ENCODE data around the gene CNGA2. TPM values are rescaled to one million over a fixed set of nuclear protein-coding genes. Genes with fewer than 3 reads are reported as not detected.

Gene CNGA2
- total and polyA plus RNA-seq, 2 experiments from 2014 or later, result not detected

DNA sequence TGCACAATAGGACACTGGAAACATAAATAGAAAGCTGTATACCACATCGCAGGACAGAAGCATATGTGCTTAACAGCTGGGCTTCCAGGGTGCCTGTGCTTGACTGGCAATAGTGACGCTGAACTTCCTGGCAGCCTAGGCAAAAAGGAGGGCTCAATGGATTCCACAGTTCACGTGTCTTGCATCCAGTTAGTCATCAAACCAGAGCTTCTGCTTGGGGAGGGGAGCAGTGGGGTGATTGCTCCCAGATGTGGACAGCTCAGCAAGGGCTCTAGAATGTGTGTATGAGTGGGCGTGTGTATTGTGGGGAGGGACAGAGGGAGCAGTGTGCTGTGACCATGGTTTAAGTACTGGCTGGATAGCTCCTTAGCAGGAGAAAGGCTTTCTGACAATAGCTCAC, 37.0 kb upstream of the CNGA2 start:
- Histone ChIP-seq H2AFZ (no peak overlapping the region), H3K4me3 (no peak overlapping the region), H3K9me2 (replicated peaks; ENCODE audit: insufficient read depth) (no peaks in the 10 kb centered on the region), H3K27me3 (no peaks in the 10 kb centered on the region), H3K27ac (no peak overlapping the region), H3K9me3 (ENCODE audit: low read depth) (no peaks in the 10 kb centered on the region), H4K20me1 (ENCODE audit: insufficient read depth, poor library complexity, severe bottlenecking) (no peaks in the 10 kb centered on the region), H3K79me2 (no peaks in the 10 kb centered on the region), H3K36me3 (replicated peaks; ENCODE audit: insufficient read depth, low read depth) (no peaks in the 10 kb centered on the region), H3K4me1 (ENCODE audit: insufficient read depth) (no peaks in the 10 kb centered on the region), H3K4me2 (no peak overlapping the region)
- peak; percentile 36 for DNase-seq (ENCODE audit: low spot score)
- WGBS (ENCODE audit: low lambda C conversion rate, missing lambda C conversion rate), result 49% methylated on average over 4 of the region's 4 CpGs
- TF ChIP-seq CTCF (IDR thresholded peaks at IDR 0.05; ENCODE audit: poor library complexity) (no peak), EZH2phosphoT487 (IDR thresholded peaks at IDR 0.05; ENCODE audit: low read depth, severe bottlenecking, unreplicated experiment) (no peak), EZH2 (IDR thresholded peaks at IDR 0.05; ENCODE audit: borderline replicate concordance) (no peak)

GRCh38 chrX:151698485-151698884, 36.1 kb upstream of the CNGA2 start:
- no peak for DNase-seq (ENCODE audit: low spot score)
- no peaks in the 10 kb centered on the region for H3K27me3 ChIP-seq
- no peaks in the 10 kb centered on the region for H3K9me3 ChIP-seq (ENCODE audit: low read depth)
- no peaks in the 10 kb centered on the region for H3K79me2 ChIP-seq
- no peak for TF ChIP-seq EZH2phosphoT487 (IDR thresholded peaks at IDR 0.05; ENCODE audit: low read depth, severe bottlenecking, unreplicated experiment)
- TF ChIP-seq CTCF (IDR thresholded peaks at IDR 0.05; ENCODE audit: poor library complexity), result no peak
- TF ChIP-seq EZH2 (IDR thresholded peaks at IDR 0.05; ENCODE audit: borderline replicate concordance), result no peak
- no peak overlapping the region for H3K4me2 ChIP-seq
- H3K9me2 ChIP-seq (replicated peaks; ENCODE audit: insufficient read depth), result no peaks in the 10 kb centered on the region
- no peak overlapping the region for H2AFZ ChIP-seq
- no peak overlapping the region for H3K4me3 ChIP-seq
- H3K4me1 ChIP-seq (ENCODE audit: insufficient read depth), result no peaks in the 10 kb centered on the region
- no peaks in the 10 kb centered on the region for H4K20me1 ChIP-seq (ENCODE audit: insufficient read depth, poor library complexity, severe bottlenecking)
- no peaks in the 10 kb centered on the region for H3K36me3 ChIP-seq (replicated peaks; ENCODE audit: insufficient read depth, low read depth)
- WGBS (ENCODE audit: low lambda C conversion rate, missing lambda C conversion rate), result 82% methylated on average over 6 of the region's 6 CpGs
- no peak overlapping the region for H3K27ac ChIP-seq

DNA sequence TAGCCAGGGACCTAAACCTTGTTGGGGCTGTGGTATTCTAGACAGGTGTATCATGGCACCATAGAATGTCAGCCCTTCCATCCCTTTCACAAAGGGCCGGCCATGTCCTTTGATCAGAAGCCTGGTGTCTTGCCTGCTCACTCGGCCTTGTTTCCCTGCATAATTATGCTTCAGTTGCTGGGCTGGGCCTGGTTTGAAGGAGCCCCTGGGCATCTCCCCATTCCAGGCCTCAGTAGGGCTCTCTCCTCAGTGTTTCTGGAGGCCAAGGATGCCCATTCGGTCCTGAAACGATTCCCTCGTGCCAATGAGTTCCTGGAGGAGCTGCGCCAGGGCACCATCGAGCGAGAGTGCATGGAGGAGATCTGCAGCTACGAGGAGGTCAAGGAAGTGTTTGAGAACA, 34.8 kb upstream of the CNGA2 start:
- no peak for DNase-seq (ENCODE audit: low spot score)
- 82% methylated on average over 9 of the region's 9 CpGs for WGBS (ENCODE audit: low lambda C conversion rate, missing lambda C conversion rate)
- H3K4me1 ChIP-seq (ENCODE audit: insufficient read depth), result no peaks in the 10 kb centered on the region

More for the DNA sequence above, 34.8 kb upstream of the CNGA2 start:
- Histone ChIP-seq H3K9me3 (ENCODE audit: low read depth) (no peaks in the 10 kb centered on the region), H4K20me1 (ENCODE audit: insufficient read depth, poor library complexity, severe bottlenecking) (no peaks in the 10 kb centered on the region), H3K27me3 (no peaks in the 10 kb centered on the region), H3K27ac (no peak overlapping the region), H3K36me3 (replicated peaks; ENCODE audit: insufficient read depth, low read depth) (no peaks in the 10 kb centered on the region), H2AFZ (no peak overlapping the region), H3K9me2 (replicated peaks; ENCODE audit: insufficient read depth) (no peaks in the 10 kb centered on the region), H3K79me2 (no peaks in the 10 kb centered on the region), H3K4me2 (no peak overlapping the region), H3K4me3 (no peak overlapping the region)
- TF ChIP-seq EZH2phosphoT487 (IDR thresholded peaks at IDR 0.05; ENCODE audit: low read depth, severe bottlenecking, unreplicated experiment), result no peak
- no peak for TF ChIP-seq EZH2 (IDR thresholded peaks at IDR 0.05; ENCODE audit: borderline replicate concordance)
- no peak for TF ChIP-seq CTCF (IDR thresholded peaks at IDR 0.05; ENCODE audit: poor library complexity)
